ENCODE measurements around the gene NANOGP8.
"Not testable (repeated sequence)": the region's sequence is repeated elsewhere in the genome, so short reads cannot be mapped to it uniquely, and the experiment has no call there.

The NANOGP8 gene

GRCh38 chr15:35085176-35085919 is at the start of gene NANOGP8:
NANOGP8 (minus strand) TSS chr15:35085295; CDS start chr15:35085110, 185 bp downstream.
- DNase-seq = not testable (repeated sequence)

- no peak for DNase-seq
Observed at GRCh38 chr15:35134299-35134698, 49.2 kb upstream of the NANOGP8 start.

GRCh38 chr15:35130245-35130644 is 45.1 kb upstream of the NANOGP8 start:
- DNase-seq = no peak

GRCh38 chr15:35129361-35129760 is 44.3 kb upstream of the NANOGP8 start:
- no peak for DNase-seq

- no peak for DNase-seq
Observed at GRCh38 chr15:35127717-35128116, 42.6 kb upstream of the NANOGP8 start.

- DNase-seq = no peak
Observed at GRCh38 chr15:35126236-35126635, 41.1 kb upstream of the NANOGP8 start.

GRCh38 chr15:35123743-35124142 is 38.6 kb upstream of the NANOGP8 start:
- DNase-seq = no peak

- DNase-seq = no peak
Observed at GRCh38 chr15:35121611-35122359, 36.7 kb upstream of the NANOGP8 start.

GRCh38 chr15:35120173-35120572 is 35.1 kb upstream of the NANOGP8 start:
- DNase-seq = no peak

- no peak for DNase-seq
Observed at GRCh38 chr15:35118960-35119359, 33.9 kb upstream of the NANOGP8 start.

GRCh38 chr15:35117543-35118265 is 32.6 kb upstream of the NANOGP8 start:
- DNase-seq = no peak

- DNase-seq = no peak
Observed at GRCh38 chr15:35115155-35115725, 30.1 kb upstream of the NANOGP8 start.

GRCh38 chr15:35112346-35112745 is 27.3 kb upstream of the NANOGP8 start:
- no peak for DNase-seq

- no peak for DNase-seq
Observed at GRCh38 chr15:35111861-35112260, 26.8 kb upstream of the NANOGP8 start.

GRCh38 chr15:35108453-35108852 is 23.4 kb upstream of the NANOGP8 start:
- DNase-seq = no peak

- no peak for DNase-seq
Observed at GRCh38 chr15:35107561-35107960, 22.5 kb upstream of the NANOGP8 start.

GRCh38 chr15:35107122-35107521 is 22.0 kb upstream of the NANOGP8 start:
- no peak for DNase-seq

- no peak for DNase-seq
Observed at GRCh38 chr15:35104526-35105147, 19.5 kb upstream of the NANOGP8 start.

GRCh38 chr15:35102186-35102585 is 17.1 kb upstream of the NANOGP8 start:
- no peak for DNase-seq

GRCh38 chr15:35101335-35101734 is 16.2 kb upstream of the NANOGP8 start:
- no peak for DNase-seq

- DNase-seq = no peak
Observed at GRCh38 chr15:35098737-35099136, 13.6 kb upstream of the NANOGP8 start.

GRCh38 chr15:35095941-35096340 is 10.8 kb upstream of the NANOGP8 start:
- no peak for DNase-seq

GRCh38 chr15:35092846-35093245 is 7.8 kb upstream of the NANOGP8 start:
- no peak for DNase-seq

Data from activated CD8-positive, alpha-beta memory T cell treated with anti-CD3 and anti-CD28 coated beads for 24 hours (primary cell).